ENCODE results near the gene FMNL2.

The FMNL2 gene

DNA sequence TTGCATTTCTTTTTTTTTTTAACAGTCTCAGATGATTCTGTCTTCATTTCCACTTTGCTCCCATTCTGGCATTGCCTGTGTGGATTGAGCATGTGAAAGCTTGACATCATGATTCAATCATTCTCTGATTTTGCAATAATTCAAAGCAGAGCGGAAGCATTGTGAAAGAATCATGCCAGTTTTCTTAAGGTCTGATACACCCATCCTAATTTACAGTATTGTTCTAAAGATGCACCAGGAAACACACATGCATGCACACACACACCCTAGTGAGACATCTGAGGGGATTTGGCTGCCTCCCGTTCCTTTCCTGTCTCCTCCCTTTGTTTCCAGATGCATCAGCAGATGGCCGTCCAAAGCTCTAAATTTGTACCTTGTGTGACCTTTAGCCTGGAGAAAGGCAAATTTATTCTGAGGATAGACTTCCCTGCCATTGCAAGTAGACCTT, 97.3 kb downstream of the FMNL2 start:
- H3K27ac ChIP-seq (ENCODE audit: low read length) = no peak overlapping the region
- no peaks in the 10 kb centered on the region for H3K9me3 ChIP-seq (ENCODE audit: control insufficient read depth, low read depth, low read length)
- H3K4me3 ChIP-seq (ENCODE audit: low read length) = no peak overlapping the region
- H3K36me3 ChIP-seq (ENCODE audit: control insufficient read depth, low read depth, low read length) = no peaks in the 10 kb centered on the region
- H3K9ac ChIP-seq (ENCODE audit: low read length) = no peak overlapping the region
- H3K4me1 ChIP-seq (ENCODE audit: control insufficient read depth, low read depth, low read length) = peaks cover 62% of the 10 kb centered on the region
- no peaks in the 10 kb centered on the region for H3K27me3 ChIP-seq (ENCODE audit: control insufficient read depth, insufficient read depth, low read length)

DNA sequence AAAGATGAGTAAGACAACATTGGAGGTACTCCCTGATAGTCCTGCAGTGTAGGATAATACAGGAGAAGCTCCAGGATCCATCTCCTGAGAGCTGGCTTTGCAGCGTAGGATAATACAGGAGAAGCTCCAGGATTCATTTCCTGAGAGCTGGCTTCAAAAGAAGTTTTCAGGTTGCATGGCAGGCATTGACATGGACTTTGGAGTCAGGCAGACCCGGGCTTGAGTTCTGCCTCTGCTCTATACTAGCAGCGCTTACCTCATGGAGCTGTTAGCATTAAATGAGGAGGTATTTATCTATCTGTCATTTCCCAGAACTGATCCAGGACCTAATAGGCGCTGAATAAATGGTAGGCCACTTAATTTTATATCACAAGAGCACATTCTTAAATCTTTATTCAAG, 97.8 kb downstream of the FMNL2 start:
- no peak overlapping the region for H3K9ac ChIP-seq (ENCODE audit: low read length)
- no peak overlapping the region for H3K4me3 ChIP-seq (ENCODE audit: low read length)
- H3K9me3 ChIP-seq (ENCODE audit: control insufficient read depth, low read depth, low read length) = no peaks in the 10 kb centered on the region
- H3K36me3 ChIP-seq (ENCODE audit: control insufficient read depth, low read depth, low read length) = no peaks in the 10 kb centered on the region
- H3K27ac ChIP-seq (ENCODE audit: low read length) = no peak overlapping the region
- H3K27me3 ChIP-seq (ENCODE audit: control insufficient read depth, insufficient read depth, low read length) = no peaks in the 10 kb centered on the region
- peaks cover 67% of the 10 kb centered on the region for H3K4me1 ChIP-seq (ENCODE audit: control insufficient read depth, low read depth, low read length)

DNA sequence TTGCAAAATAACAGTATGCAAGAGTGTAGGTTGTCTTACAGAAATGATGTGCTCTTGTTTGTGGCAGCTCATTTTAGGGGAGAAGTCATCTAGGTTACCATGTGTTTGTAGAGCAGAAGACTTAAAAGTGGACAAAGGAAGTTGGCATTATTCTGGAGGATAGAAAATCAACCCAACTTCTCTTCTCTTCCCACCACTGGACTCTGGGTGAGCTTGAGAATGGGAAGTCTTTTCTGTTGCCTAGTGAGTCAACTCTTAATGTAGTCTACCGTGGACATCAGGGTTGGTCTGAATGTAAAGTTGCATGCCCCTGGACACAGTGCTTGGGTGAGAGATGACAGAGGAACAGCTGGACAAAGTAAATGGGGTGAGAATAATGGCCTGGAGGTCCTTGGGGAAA, 98.3 kb downstream of the FMNL2 start:
- H3K9me3 ChIP-seq (ENCODE audit: control insufficient read depth, low read depth, low read length) = no peaks in the 10 kb centered on the region
- H3K4me1 ChIP-seq (ENCODE audit: control insufficient read depth, low read depth, low read length) = peaks cover 72% of the 10 kb centered on the region

DNA sequence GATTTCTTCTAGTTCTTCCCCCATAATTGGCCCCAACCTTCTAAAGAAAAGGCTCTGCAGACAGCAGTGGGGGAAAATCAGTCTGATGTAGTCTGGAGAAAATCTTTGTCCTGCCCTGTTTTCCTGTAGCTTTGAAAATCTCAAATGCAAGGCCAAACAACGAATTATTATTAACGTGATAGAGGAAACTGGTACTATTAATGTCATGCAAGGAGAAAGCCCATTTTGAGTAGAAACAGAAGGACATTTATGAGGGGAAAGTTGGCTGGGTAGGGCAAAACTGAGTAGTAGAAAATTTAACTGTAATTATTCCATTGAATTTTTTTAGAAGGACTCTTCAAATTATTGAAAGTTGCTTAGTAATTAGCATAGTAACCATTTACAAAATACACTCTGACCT, 98.8 kb downstream of the FMNL2 start:
- no peaks in the 10 kb centered on the region for H3K36me3 ChIP-seq (ENCODE audit: control insufficient read depth, low read depth, low read length)
- no peak overlapping the region for H3K9ac ChIP-seq (ENCODE audit: low read length)
- no peaks in the 10 kb centered on the region for H3K27me3 ChIP-seq (ENCODE audit: control insufficient read depth, insufficient read depth, low read length)
- H3K9me3 ChIP-seq (ENCODE audit: control insufficient read depth, low read depth, low read length) = no peaks in the 10 kb centered on the region
- H3K4me1 ChIP-seq (ENCODE audit: control insufficient read depth, low read depth, low read length) = peaks cover 73% of the 10 kb centered on the region
- no peak overlapping the region for H3K27ac ChIP-seq (ENCODE audit: low read length)
- H3K4me3 ChIP-seq (ENCODE audit: low read length) = no peak overlapping the region

More for the DNA sequence above, 98.3 kb downstream of the FMNL2 start:
- Histone ChIP-seq H3K36me3 (ENCODE audit: control insufficient read depth, low read depth, low read length) (no peaks in the 10 kb centered on the region), H3K27me3 (ENCODE audit: control insufficient read depth, insufficient read depth, low read length) (no peaks in the 10 kb centered on the region), H3K27ac (ENCODE audit: low read length) (no peak overlapping the region), H3K4me3 (ENCODE audit: low read length) (no peak overlapping the region), H3K9ac (ENCODE audit: low read length) (no peak overlapping the region)

DNA sequence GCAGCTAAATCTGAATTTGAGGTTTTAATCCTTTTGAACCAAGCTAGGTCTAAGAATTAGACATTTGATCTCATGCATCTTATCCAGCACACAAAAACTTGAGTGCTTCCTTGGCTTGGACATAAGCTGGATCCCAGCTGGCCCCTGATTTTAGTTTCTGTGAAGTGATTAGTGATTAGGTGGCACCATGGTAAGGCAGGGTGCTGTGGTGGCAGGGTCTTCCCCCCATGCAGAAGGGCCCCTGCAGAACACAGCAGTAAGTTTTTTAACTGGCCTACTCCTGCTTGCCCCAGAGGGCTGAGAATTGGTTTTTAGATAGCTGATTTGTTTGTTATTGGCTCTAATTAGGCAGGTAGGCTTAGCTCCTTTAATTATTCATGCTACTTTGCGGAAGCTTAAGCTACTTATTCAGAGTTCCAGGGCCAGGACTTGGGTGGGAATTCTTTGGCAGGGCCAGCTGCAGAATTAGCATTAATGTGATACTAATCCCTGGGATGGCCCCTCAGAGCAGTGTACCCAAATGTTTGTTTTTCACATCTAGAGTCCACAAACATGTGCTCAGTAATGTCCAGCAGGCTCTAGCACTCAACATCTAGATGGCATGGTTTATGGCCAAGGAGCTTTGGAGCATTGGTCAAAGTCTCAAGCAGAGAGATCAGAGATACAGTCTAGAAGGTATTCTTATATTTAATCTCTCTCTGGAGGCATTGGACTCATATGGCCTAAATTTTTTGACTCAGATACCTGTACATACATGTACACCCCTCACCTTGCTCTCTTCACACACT, 99.6 kb downstream of the FMNL2 start:
- Histone ChIP-seq H3K36me3 (ENCODE audit: control insufficient read depth, low read depth, low read length) (no peaks in the 10 kb centered on the region), H3K9ac (ENCODE audit: low read length) (no peak overlapping the region), H3K9me3 (ENCODE audit: control insufficient read depth, low read depth, low read length) (no peaks in the 10 kb centered on the region), H3K4me3 (ENCODE audit: low read length) (peak overlapping the region; percentile 21), H3K4me1 (ENCODE audit: control insufficient read depth, low read depth, low read length) (peaks cover 71% of the 10 kb centered on the region), H3K27ac (ENCODE audit: low read length) (no peak overlapping the region), H3K27me3 (ENCODE audit: control insufficient read depth, insufficient read depth, low read length) (no peaks in the 10 kb centered on the region)

DNA sequence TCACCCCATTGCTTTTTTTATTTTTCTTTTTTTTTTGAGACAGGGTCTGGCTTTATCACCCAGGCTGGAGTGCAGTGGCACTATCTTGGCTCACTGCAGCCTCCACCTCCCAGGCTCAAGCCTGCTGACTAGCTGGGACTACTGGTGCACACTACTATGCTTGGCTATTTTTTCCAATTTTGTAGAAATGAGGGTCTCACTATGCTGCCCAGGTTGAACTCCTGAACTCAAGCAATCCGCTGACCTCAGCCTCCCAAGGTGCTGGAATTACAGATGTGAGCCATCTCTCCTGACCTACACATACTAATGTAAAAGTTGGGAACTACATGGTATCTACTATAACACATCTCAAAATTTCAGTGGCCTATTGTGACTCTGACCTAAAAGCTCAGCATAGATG, 101.2 kb downstream of the FMNL2 start:
- no peak overlapping the region for H3K4me3 ChIP-seq (ENCODE audit: low read length)
- peaks cover 73% of the 10 kb centered on the region for H3K4me1 ChIP-seq (ENCODE audit: control insufficient read depth, low read depth, low read length)
- H3K27ac ChIP-seq (ENCODE audit: low read length) = no peak overlapping the region
- H3K27me3 ChIP-seq (ENCODE audit: control insufficient read depth, insufficient read depth, low read length) = no peaks in the 10 kb centered on the region
- no peaks in the 10 kb centered on the region for H3K36me3 ChIP-seq (ENCODE audit: control insufficient read depth, low read depth, low read length)
- no peak overlapping the region for H3K9ac ChIP-seq (ENCODE audit: low read length)
- no peaks in the 10 kb centered on the region for H3K9me3 ChIP-seq (ENCODE audit: control insufficient read depth, low read depth, low read length)

DNA sequence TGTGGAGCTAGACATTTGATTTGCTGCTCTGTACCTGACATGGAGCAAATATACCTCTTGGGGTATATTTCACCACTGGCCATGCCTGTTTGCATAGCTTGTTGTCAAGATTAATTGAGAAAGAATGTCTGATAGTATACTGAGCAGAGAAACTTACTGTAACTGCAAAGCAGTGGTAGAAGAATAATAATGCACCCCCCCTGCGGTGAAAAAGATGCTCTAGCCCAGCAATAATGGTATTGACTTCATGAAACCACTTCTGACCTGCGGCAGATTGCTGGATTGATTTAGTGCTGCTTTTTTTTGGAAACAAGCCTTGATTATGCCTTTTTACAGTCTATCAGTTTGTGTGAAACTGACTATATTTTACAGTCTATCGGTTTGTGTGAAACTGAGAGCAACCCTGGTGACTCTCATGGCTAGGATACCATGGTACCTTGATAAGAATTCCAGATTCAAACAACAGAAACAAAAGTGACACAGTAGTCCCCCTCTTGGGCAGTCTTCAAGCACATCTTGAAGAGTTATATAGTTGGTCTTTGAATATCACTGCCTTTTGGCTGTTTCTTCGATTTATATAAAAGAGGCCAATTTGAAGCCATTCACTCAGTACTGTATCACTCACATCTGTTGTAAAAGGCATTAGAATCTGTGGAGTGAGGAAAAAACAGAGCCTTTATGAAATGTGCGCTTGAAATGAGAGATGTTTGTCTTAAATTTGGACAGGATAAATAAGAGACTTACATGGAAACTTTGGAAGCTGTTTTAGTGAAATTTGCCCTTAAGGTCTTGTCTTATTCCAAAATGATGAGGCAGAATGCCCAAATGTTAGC, 102.5 kb downstream of the FMNL2 start:
- Histone ChIP-seq H3K36me3 (ENCODE audit: control insufficient read depth, low read depth, low read length) (no peaks in the 10 kb centered on the region), H3K9ac (ENCODE audit: low read length) (no peak overlapping the region), H3K27ac (ENCODE audit: low read length) (no peak overlapping the region), H3K27me3 (ENCODE audit: control insufficient read depth, insufficient read depth, low read length) (no peaks in the 10 kb centered on the region), H3K4me1 (ENCODE audit: control insufficient read depth, low read depth, low read length) (peaks cover 65% of the 10 kb centered on the region), H3K9me3 (ENCODE audit: control insufficient read depth, low read depth, low read length) (no peaks in the 10 kb centered on the region), H3K4me3 (ENCODE audit: low read length) (no peak overlapping the region)

DNA sequence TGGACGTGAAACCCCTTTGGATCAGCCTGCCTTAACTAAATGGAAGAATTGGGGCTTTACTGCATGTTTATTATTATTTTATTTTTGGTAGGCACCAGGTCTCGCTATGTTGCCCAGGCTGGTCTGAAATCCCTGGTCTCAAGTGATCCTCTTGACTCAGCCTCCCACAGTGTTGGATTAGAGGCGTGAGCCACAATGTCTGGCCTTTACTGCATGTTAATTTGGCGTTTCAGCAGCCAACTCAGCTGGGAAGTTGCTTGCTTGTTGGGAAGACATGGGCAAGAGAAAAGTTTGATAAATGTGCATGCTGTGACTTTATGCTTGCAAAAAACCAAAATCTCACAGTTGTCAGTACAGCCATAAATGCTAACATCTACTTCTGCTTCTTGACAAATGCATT, 105.1 kb downstream of the FMNL2 start:
- H3K36me3 ChIP-seq (ENCODE audit: control insufficient read depth, low read depth, low read length) = no peaks in the 10 kb centered on the region
- no peaks in the 10 kb centered on the region for H3K27me3 ChIP-seq (ENCODE audit: control insufficient read depth, insufficient read depth, low read length)
- H3K9me3 ChIP-seq (ENCODE audit: control insufficient read depth, low read depth, low read length) = no peaks in the 10 kb centered on the region
- no peak overlapping the region for H3K4me3 ChIP-seq (ENCODE audit: low read length)
- H3K27ac ChIP-seq (ENCODE audit: low read length) = no peak overlapping the region
- peaks cover 41% of the 10 kb centered on the region for H3K4me1 ChIP-seq (ENCODE audit: control insufficient read depth, low read depth, low read length)
- no peak overlapping the region for H3K9ac ChIP-seq (ENCODE audit: low read length)

DNA sequence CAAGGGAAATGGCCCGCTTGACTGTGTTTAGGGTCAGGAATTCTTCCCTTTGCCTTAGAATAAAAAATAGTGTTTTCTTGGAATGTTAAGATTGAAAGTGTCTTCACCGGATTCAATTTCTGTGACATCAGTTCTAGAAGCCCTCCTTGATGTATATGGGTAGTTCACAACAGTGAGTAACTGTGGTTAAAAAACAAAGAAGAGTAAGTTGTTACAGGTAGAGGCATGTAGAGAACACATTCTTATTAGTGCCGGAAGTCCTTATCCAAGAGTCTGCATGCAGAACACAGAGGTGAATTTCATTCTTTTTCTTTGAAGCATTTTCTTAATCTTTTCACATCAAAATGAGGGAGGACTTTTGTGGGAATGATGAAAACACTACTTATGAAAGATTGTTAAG, 105.5 kb downstream of the FMNL2 start:
- Histone ChIP-seq H3K36me3 (ENCODE audit: control insufficient read depth, low read depth, low read length) (no peaks in the 10 kb centered on the region), H3K9ac (ENCODE audit: low read length) (no peak overlapping the region), H3K4me3 (ENCODE audit: low read length) (no peak overlapping the region), H3K27ac (ENCODE audit: low read length) (no peak overlapping the region), H3K27me3 (ENCODE audit: control insufficient read depth, insufficient read depth, low read length) (no peaks in the 10 kb centered on the region), H3K4me1 (ENCODE audit: control insufficient read depth, low read depth, low read length) (peaks cover 43% of the 10 kb centered on the region), H3K9me3 (ENCODE audit: control insufficient read depth, low read depth, low read length) (no peaks in the 10 kb centered on the region)

DNA sequence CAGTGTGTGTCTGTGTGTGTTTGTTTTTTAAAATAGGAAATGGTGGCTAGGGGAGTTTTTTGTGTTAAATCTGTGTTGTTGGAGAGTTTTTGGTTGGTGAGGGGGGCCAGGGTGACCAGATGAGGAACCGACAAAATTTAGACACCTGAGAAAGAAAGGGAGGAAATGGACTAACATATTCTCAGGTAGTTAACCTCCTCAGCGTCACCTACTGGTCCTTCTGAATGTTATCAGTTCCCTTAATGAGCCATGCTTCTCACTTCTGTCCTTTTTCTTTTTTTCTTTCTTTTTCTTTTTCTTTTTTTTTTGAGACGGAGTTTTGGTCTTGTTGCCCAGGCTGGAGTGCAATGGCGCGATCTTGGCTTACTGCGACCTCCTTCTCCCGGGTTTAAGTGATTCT, 107.0 kb downstream of the FMNL2 start:
- Histone ChIP-seq H3K4me3 (ENCODE audit: low read length) (no peak overlapping the region), H3K9ac (ENCODE audit: low read length) (no peak overlapping the region), H3K36me3 (ENCODE audit: control insufficient read depth, low read depth, low read length) (no peaks in the 10 kb centered on the region), H3K27ac (ENCODE audit: low read length) (no peak overlapping the region), H3K4me1 (ENCODE audit: control insufficient read depth, low read depth, low read length) (peaks cover 47% of the 10 kb centered on the region), H3K9me3 (ENCODE audit: control insufficient read depth, low read depth, low read length) (no peaks in the 10 kb centered on the region), H3K27me3 (ENCODE audit: control insufficient read depth, insufficient read depth, low read length) (no peaks in the 10 kb centered on the region)

DNA sequence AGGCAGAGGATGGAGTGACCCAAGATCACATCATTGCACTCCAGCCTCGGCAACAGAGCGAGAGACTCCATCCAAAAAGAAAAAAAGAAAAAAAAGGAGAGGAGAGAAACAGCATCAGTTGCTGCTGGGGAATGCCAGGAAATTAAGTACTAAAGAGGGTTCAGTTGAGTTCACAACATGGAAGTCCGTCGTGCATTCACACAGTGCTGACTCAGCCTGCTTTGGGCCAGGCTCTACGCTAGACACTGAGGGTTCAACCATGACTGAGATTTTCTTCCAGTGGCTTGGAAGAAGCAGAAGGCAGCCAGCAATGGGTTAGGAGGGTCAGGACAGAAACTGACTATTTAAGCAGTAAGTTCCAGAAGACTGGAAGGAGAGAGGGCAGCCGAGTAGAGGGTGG, 108.8 kb downstream of the FMNL2 start:
- no peak overlapping the region for H3K4me3 ChIP-seq (ENCODE audit: low read length)
- peaks cover 35% of the 10 kb centered on the region for H3K4me1 ChIP-seq (ENCODE audit: control insufficient read depth, low read depth, low read length)
- H3K27me3 ChIP-seq (ENCODE audit: control insufficient read depth, insufficient read depth, low read length) = no peaks in the 10 kb centered on the region
- H3K27ac ChIP-seq (ENCODE audit: low read length) = no peak overlapping the region
- H3K9me3 ChIP-seq (ENCODE audit: control insufficient read depth, low read depth, low read length) = no peaks in the 10 kb centered on the region
- H3K9ac ChIP-seq (ENCODE audit: low read length) = no peak overlapping the region
- H3K36me3 ChIP-seq (ENCODE audit: control insufficient read depth, low read depth, low read length) = no peaks in the 10 kb centered on the region

Measured in iPS-18a (cell line).